ENCODE results near the gene EIPR1.

The EIPR1 gene

GRCh38 chr2:3269425-3270094 lies 108.1 kb downstream of the EIPR1 start:
- DNase-seq (ENCODE audit: low read depth in 2 of 2) = no peak

- DNase-seq (ENCODE audit: low read depth in 2 of 2) = no peak
These were observed 109.0 kb downstream of the EIPR1 start for GRCh38 chr2:3268705-3269029.

GRCh38 chr2:3267869-3268704 lies 109.5 kb downstream of the EIPR1 start:
- no peak for DNase-seq (ENCODE audit: low read depth in 2 of 2)

GRCh38 chr2:3266925-3267867 lies 110.4 kb downstream of the EIPR1 start:
- no peak for DNase-seq (ENCODE audit: low read depth in 2 of 2)

- DNase-seq (ENCODE audit: low read depth in 2 of 2) = no peak
These were observed 111.4 kb downstream of the EIPR1 start for GRCh38 chr2:3265981-3266924.

- DNase-seq (ENCODE audit: low read depth in 2 of 2) = no peak
These were observed 112.1 kb downstream of the EIPR1 start for GRCh38 chr2:3265471-3265870.

GRCh38 chr2:3264010-3264744 lies 113.4 kb downstream of the EIPR1 start:
- DNase-seq (ENCODE audit: low read depth in 2 of 2) = no peak

- no peak for DNase-seq (ENCODE audit: low read depth in 2 of 2)
These were observed 114.1 kb downstream of the EIPR1 start for GRCh38 chr2:3263487-3263886.

GRCh38 chr2:3262437-3263388 lies 114.9 kb downstream of the EIPR1 start:
- DNase-seq (ENCODE audit: low read depth in 2 of 2) = no peak

- DNase-seq (ENCODE audit: low read depth in 2 of 2) = no peak
These were observed 116.1 kb downstream of the EIPR1 start for GRCh38 chr2:3261511-3261910.

- DNase-seq (ENCODE audit: low read depth in 2 of 2) = no peak
These were observed 116.7 kb downstream of the EIPR1 start for GRCh38 chr2:3260959-3261358.

GRCh38 chr2:3257826-3258225 lies 119.8 kb downstream of the EIPR1 start:
- no peak for DNase-seq (ENCODE audit: low read depth in 2 of 2)

- no peak for DNase-seq (ENCODE audit: low read depth in 2 of 2)
These were observed 120.5 kb downstream of the EIPR1 start for GRCh38 chr2:3257166-3257565.

GRCh38 chr2:3256605-3257004 lies 121.0 kb downstream of the EIPR1 start:
- no peak for DNase-seq (ENCODE audit: low read depth in 2 of 2)

GRCh38 chr2:3256157-3256556 lies 121.5 kb downstream of the EIPR1 start:
- no peak for DNase-seq (ENCODE audit: low read depth in 2 of 2)

GRCh38 chr2:3254442-3254941 lies 123.1 kb downstream of the EIPR1 start:
- DNase-seq (ENCODE audit: low read depth in 2 of 2) = no peak

- no peak for DNase-seq (ENCODE audit: low read depth in 2 of 2)
These were observed 123.6 kb downstream of the EIPR1 start for GRCh38 chr2:3253913-3254441.

GRCh38 chr2:3251946-3252345 lies 125.7 kb downstream of the EIPR1 start:
- no peak for DNase-seq (ENCODE audit: low read depth in 2 of 2)

GRCh38 chr2:3249476-3249962 lies 128.1 kb downstream of the EIPR1 start:
- no peak for DNase-seq (ENCODE audit: low read depth in 2 of 2)
